Fibroblast of skin of left biceps (primary cell): ENCODE data around the gene GLRX2.

Source experiments
- DNase-seq, 2 experiments: peaks; one replicate each; pipeline ENCODE4 v3.0.0-alpha.2; 2013; ENCODE audit warnings: low read depth in 2 of 2

Gene GLRX2

GRCh38 chr1:193111641-193112090, 6.5 kb upstream of the GLRX2 start:
- DNase-seq = peak; percentile 59 to 65

GRCh38 chr1:193110864-193111263, 5.7 kb upstream of the GLRX2 start:
- no peak for DNase-seq

DNA sequence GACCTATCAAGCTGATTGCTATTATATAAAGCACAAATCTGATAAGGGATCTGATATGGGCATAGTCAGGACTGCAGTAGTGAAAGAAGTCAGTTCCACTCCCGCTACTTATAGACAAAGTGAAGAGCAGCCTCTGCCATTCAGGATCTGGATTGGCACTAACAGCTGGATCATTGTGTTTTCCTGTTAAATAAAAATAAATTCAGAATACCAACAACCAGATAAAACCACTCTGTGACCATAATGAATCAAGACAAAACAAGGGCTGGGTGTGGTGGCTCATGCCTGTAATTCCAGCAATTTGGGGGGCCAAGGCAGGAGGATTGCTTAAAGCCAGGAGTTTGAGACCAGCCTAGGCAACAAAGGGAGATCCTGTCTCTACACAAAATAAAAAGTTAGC, 5.0 kb upstream of the GLRX2 start:
- DNase-seq = no peak

DNA sequence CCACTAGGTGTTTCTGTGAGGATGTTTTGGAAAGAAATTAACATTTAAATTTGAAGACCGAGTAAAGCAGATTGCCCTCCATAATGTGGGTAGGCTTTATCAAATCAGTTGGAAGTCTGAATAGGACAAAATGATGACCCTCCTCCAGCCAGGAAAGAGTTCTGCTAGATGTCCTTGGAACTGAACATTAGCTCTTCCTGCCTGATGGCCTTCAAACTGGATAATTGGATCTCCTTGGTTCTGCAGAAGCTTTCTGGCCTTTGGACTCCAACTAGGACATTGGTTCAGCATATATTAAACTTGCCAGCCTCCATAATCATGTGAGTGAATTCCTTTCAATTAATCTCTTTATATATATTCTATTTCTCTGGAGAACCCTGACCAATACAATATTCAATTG, 4.4 kb upstream of the GLRX2 start:
- DNase-seq = no peak

DNA sequence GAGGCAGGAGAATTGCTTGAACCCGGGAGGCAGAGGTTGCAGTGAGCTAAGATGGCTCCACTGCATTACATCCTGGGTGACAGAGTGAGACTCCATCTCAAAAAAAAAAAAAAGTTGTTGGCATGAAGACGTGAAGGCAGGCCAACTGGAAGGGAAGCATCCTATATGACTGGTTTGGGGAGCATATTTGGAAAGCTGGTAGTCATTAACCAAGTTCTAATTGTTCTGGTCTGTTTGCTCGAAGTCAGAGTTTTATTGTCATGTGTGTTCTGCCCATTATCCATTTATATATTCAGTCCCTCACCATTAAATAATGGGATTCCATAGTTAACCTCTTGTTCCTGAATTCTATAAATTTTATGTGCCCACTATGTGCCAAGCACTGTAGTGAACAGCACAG, 3.3 kb upstream of the GLRX2 start:
- DNase-seq = no peak

- no peak for DNase-seq
These were observed 585 bp upstream of the GLRX2 start for GRCh38 chr1:193105821-193106177.

DNA sequence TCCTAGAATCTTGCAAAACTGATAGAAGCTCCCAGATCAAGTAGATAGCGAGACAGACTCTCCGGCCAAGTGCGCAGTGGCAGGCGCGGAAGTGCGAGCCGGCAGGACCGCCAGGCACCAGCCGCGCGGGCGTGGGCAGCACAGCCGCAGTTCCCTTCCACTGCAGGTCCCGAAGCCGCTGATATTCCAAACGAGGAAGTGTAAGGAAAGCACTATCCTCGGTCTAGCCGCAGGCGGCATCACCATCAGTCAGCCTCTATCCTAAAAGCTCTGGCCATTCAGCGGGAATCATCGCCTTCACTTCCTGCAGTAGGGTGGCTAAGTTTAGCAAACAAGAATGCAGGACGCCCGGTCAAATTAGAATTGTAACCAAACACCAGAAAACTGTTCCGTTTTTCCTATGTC, 710 bp downstream of the GLRX2 start:
- DNase-seq = no peak

DNA sequence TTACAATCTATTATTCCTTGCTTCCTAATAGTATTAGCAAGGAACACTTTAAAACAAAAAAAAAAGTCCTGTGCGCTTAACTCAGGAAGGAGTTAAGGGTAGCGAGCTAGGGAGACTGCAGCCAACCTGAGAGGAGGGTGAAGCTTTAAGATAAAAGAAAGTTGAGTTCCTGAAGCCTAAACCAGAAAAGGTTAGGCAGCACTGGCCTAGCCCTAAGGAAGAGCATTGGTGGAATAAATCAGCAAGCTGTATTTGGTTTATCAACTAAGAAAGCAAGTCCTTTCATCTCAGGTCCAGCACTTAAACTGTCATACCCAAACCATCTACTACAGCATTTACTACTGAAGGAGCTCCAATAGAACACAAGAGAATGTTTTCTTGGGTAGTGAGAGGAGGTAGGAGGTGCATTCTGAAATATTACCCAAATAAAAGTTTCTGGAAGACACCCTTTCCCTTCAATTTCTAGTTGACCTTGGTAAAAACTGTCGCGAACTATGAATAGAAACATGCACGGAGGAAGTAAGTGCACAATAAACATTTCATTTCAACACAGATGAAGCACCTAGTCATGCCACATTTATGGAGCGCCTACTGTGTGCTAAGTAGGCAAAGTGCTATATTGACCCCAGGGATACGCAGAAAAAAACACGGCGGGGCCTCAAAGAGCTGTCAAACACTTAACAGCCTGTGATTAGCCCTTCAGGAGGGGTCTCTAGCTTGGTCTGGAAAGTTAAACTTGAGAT, 1.3 kb downstream of the GLRX2 start:
- no peak for DNase-seq

GRCh38 chr1:193102662-193103061, 2.6 kb downstream of the GLRX2 start:
- DNase-seq = no peak

DNA sequence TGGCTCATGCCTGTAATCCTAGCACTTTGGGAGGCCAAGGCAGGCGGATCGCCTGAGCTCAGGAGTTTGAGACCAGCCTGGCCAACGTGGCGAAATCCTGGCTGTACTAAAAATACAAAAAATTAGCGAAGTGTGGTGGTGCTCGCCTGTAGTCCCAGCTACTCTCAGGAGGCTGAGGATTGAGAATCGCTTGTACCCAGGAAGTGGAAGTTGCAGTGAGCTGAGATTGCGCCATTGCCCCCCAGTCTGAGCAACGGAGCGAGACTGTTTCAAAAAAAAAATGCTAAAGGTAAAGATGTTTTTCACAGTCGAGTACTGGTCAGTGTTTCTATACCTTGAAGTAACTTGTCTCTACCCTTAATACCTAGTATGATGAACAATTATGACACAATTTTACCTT, 11.1 kb downstream of the GLRX2 start:
- DNase-seq = no peak

DNA sequence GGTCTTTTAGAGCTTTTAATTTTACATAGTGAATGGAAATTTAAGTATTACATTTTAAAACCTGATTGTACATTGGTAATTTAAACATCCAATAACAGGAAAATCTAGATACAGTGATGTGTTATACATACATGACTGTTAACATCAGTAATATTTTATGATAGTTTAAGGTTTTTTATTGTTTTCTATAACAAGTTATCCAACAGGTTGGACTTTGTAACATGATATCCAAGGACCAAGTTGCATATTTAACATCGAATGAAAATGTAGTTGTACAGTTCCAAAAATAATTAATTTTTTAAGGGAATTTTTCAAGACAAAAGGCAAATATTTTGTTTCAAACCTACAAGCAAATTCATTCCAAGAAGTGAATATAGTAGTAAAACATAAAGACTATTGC, 14.3 kb downstream of the GLRX2 start:
- DNase-seq = no peak

DNA sequence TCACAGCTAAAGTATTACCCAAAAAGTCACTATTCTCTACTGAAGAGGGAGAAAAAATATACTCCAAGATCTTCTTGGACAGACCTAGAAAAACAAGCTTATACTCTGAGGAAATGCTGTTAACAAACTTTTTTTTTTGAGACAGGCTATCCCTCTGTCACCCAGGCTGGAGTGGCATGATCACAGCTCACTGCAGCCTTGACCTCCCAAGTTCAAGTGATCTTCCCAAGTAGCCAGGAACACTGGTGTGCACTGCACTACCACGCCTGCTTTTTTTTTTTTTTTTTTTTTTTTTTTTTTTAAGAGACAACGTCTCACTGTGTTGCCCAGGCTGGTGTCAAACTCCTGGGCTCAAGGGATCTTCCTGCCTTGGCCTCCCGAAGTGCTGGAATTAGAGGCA, 17.3 kb downstream of the GLRX2 start:
- no peak for DNase-seq

DNA sequence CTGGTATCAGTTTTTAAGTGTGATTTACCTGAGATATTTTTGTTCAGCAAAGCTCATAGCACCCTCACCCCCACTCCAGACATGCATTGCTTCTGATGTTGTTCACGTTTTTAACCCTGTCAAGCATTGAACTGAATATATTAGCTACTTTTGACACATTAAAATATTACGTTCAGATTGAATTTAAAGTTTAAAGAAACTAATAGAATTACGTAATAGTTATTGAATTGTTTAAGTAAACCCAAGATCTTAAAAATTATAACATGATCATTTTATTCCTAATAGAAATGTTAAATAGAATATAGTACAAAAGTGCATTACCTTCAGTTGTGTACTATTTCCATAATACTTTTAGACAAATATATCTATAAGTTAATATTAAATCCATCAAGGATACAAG, 18.9 kb downstream of the GLRX2 start:
- DNase-seq = no peak

DNA sequence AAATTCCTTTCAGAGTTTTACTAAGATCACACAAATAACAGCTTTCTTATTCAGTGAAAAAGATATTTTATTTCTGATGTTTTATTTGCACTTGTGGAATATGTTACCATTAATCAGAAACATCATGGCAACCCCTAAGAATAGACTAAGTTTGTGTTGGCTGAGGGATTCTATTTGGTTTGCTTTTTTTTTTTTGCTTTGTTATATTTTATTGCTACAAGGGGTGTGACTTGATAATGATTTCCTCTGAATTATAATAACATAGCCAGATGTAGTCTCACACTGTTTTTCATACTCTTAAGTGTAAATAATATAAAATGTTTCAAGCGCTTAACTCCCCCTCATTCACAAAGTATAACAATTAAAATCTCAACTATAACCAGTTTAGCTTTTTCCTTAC, 20.0 kb downstream of the GLRX2 start:
- DNase-seq = no peak

DNA sequence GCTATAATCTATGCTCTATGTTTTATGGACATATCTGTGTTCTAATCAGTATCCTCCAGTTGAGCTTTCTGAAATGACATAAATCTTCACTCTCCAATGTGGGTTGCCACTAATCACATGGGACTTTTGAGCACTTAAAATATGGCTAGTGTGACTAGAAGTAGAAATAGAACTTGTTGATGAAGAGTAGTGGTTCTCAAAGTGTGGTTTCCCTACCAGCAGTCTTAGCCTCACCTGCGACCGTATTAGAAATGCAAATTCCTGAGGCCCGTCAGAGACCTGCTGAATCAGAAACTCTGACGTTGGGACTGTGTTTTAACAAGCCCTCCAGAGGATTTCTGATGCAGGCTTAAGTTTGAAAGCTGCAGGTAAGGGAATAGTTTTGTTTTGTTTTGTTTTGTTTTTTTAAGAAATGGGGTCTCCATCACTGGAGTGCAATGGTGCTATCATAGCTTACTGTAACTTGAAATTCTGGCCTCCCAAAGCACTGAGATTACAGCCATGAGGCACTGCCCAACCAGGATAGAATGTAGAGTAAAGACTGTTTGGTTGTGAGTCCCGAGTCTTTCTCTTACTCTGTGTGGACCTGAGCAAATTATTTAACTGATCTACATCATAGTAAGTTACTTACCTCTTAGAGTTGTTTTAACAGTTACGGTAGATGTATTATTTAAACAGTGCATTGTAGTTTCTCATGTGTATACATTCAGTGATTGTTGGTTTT, 21.7 kb downstream of the GLRX2 start:
- no peak for DNase-seq

DNA sequence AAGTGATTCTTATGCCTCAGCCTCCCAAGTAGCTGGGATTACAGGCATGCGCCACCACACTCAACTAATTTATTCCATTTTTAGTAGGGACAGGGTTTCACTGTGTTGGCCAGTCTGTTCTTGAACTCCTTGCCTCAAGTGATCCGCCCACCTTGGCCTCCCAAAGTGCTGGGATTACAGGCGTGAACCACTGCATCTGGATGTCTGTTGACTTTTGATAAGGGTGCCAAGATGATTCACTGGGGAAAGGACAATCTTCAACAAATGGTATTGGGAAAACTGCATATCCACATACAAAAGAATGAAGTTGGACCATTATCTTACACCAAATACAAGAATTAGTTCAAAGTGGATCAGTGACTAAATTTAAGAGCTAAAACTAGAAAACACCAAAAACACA, 26.0 kb downstream of the GLRX2 start:
- DNase-seq = no peak

DNA sequence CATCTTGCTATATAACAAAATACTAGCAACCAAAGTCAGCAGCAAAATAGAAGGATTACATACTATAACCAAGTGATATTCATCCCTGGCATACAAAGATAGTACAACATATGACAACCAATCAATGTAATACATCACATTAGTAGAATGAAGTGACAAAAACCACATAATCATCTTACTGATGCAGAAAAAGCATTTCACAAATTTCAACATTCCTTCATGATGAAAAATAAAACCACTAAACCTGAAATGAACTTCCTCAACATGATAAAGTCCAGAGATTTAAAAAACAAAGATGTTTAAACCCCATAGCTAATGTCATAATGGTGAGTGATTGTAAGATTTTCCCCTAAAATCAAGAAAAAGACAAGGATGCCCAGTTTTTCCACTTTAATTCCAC, 27.2 kb downstream of the GLRX2 start:
- DNase-seq = peak; percentile 15 to 28

DNA sequence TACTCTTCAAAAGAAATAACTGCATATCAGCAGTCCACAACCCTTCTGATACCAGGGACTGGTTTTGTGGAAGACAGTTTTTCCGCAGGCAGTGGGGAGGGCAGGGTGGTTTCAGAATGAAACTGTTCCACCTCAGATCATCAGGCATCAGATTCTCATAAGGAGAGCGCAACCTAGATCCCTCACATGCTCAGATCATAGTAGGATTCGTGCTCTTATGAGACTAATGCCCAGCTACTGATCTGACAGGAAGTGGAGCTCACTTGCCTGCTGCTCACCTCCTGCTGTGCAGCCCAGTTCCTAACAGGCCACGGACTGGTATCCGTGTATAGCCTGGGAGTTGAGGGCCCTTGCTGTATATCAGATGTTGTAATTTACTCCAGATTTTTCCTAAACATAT, 34.3 kb downstream of the GLRX2 start:
- DNase-seq = no peak

- no peak for DNase-seq
These were observed 34.8 kb downstream of the GLRX2 start for GRCh38 chr1:193070386-193070753.

- DNase-seq = no peak
These were observed 35.3 kb downstream of the GLRX2 start for GRCh38 chr1:193069748-193070385.

GRCh38 chr1:193068013-193068412, 37.2 kb downstream of the GLRX2 start:
- DNase-seq = no peak

DNA sequence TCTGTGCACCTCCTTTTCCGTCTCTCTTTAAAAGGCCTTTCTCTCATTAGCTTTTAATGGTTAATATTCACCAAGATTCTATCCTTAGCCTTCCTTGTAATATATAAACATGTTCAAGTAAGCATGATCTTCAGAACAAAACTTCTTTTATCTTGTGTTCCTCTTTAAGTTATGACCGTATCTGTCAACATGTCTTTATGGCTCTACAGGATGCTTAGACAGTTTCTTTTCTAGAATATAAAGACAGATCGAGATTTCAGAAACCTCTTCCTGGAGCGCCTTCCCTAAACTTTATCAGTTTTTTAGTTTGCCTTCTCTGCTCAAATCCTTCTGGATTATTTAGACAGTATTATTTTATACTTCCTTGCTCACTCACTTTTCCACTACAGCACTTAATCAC, 38.6 kb downstream of the GLRX2 start:
- DNase-seq = no peak

DNA sequence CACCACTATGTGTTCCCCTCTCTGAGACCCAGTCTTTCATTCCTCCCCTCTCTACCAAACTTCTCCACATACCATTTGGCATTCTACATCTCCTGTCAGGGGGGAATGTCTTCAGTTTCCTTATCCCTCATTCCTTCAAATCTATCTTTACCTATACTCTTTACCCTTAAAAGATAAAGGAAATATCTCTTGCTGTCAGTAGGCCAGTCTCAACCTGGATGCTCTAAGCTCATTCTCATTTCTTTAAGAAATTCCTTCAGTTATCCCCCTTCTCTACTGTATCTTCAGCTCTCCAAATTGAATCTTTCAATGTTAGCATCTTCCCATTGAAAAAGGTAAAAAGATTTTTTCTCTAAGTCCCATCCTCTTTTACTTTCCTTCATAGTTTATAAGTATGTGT, 39.3 kb downstream of the GLRX2 start:
- no peak for DNase-seq
